IMR-90 (cell line): ENCODE data around the gene PLA2G4E. TPM values are rescaled to one million over a fixed set of nuclear protein-coding genes. Genes with fewer than 3 reads are reported as not detected.

Experiments used
- ATAC-seq: fragments of 200-7000 bp; cut with Tn5 transposase; 2 replicates; pipeline ENCODE4 v1.9.1; 2020; ENCODE audit warnings: low read depth, mild to moderate bottlenecking, moderate library complexity
- BruUV-seq: library from RNA; stranded (reverse); fragments of 400-500 nt; replicated peaks from 2 replicates; lab custom pipeline; 2021; lab: Mats Ljungman, UMichigan
- CTCF ChIA-PET: fragments of 300-600 bp; formaldehyde crosslinking; extraction: SDS; loops from one replicate; lab custom pipeline; 2021; ENCODE audit warnings: antibody characterized with exemption; lab: Yijun Ruan, JAX
- POLR2A ChIA-PET: fragments of 300-600 bp; sonication (Branson Sonifier 250); formaldehyde crosslinking; loops from one replicate; lab custom pipeline; 2022; ENCODE audit warnings: antibody characterized with exemption; ENCODE audit not compliant: unreplicated experiment; lab: Charles Lee
- DNase-seq: peaks from one replicate; pipeline ENCODE4 v3.0.0; 2013
- H2AFZ ChIP-seq: replicated peaks from 2 replicates; pipeline ENCODE3; 2013; ENCODE audit warnings: low read length, mild to moderate bottlenecking; ENCODE audit not compliant: poor library complexity
- H2AK5ac ChIP-seq: 2 replicates; pipeline ENCODE4 v1.6.1; 2013; ENCODE audit warnings: low read depth, low read length, inconsistent platforms
- H2AK9ac ChIP-seq: replicated peaks from 2 replicates; pipeline ENCODE3; 2013; ENCODE audit warnings: mild to moderate bottlenecking, low read depth, low read length, moderate library complexity; ENCODE audit not compliant: poor library complexity
- H2BK120ac ChIP-seq: 2 replicates; pipeline ENCODE4 v1.6.1; 2013; ENCODE audit warnings: low read depth, low read length, inconsistent platforms
- H2BK15ac ChIP-seq: 3 replicates; pipeline ENCODE4 v1.6.1; 2013; ENCODE audit warnings: low read depth, low read length, inconsistent platforms
- H2BK20ac ChIP-seq: 2 replicates; pipeline ENCODE4 v1.6.1; 2013; ENCODE audit warnings: low read depth, mild to moderate bottlenecking, inconsistent platforms, low read length, moderate library complexity
- H2BK5ac ChIP-seq: 2 replicates; pipeline ENCODE4 v1.6.1; 2013; ENCODE audit warnings: mild to moderate bottlenecking, low read depth, low read length, inconsistent platforms; ENCODE audit not compliant: poor library complexity, severe bottlenecking
- H3K14ac ChIP-seq: replicated peaks from 2 replicates; pipeline ENCODE4 v1.6.1; 2013; ENCODE audit warnings: low read depth, low read length, inconsistent platforms
- H3K18ac ChIP-seq: 2 replicates; pipeline ENCODE4 v1.6.1; 2013; ENCODE audit warnings: low read depth, low read length, control low read depth
- H3K23ac ChIP-seq: 2 replicates; pipeline ENCODE4 v1.6.1; 2013; ENCODE audit warnings: low read depth, low read length, inconsistent platforms
- H3K27ac ChIP-seq: 2 replicates; pipeline ENCODE4 v1.5.1; 2013; ENCODE audit warnings: mild to moderate bottlenecking, control low read depth, low read length; ENCODE audit not compliant: insufficient read depth
- H3K27me3 ChIP-seq: 2 replicates; pipeline ENCODE4 v1.6.1; 2013; ENCODE audit warnings: low read length; ENCODE audit not compliant: control insufficient read depth, insufficient read depth
- H3K36me3 ChIP-seq: 2 replicates; pipeline ENCODE4 v1.6.1; 2013; ENCODE audit warnings: low read length, mixed read lengths; ENCODE audit not compliant: control insufficient read depth, insufficient read depth
- H3K4ac ChIP-seq: 2 replicates; pipeline ENCODE4 v1.6.1; 2013; ENCODE audit warnings: low read depth, low read length, inconsistent platforms
- H3K4me1 ChIP-seq: 2 replicates; pipeline ENCODE4 v1.6.1; 2013; ENCODE audit warnings: low read length, mixed read lengths; ENCODE audit not compliant: control insufficient read depth, insufficient read depth
- H3K4me2 ChIP-seq: 2 replicates; pipeline ENCODE4 v1.6.1; 2013; ENCODE audit warnings: low read depth, mild to moderate bottlenecking, control low read depth, low read length, moderate library complexity
- H3K4me3 ChIP-seq: 2 replicates; pipeline ENCODE4 v1.5.1; 2013; ENCODE audit warnings: low read depth, mild to moderate bottlenecking, control low read depth, low read length, moderate library complexity; ENCODE audit not compliant: insufficient read depth
- H3K56ac ChIP-seq: 2 replicates; pipeline ENCODE4 v1.6.1; 2013; ENCODE audit warnings: low read length, inconsistent platforms; ENCODE audit not compliant: insufficient read depth; ENCODE audit errors: extremely low read depth
- H3K79me1 ChIP-seq, 2 experiments: 2 replicates each; pipeline ENCODE4 v1.6.1; 2013; ENCODE audit warnings: low read length in 2 of 2, inconsistent platforms in 1 of 2, low read depth in 1 of 2
- H3K9ac ChIP-seq: 2 replicates; pipeline ENCODE4 v1.6.1; 2013; ENCODE audit warnings: low read depth, low read length, control low read depth
- H3K9me1 ChIP-seq: 2 replicates; pipeline ENCODE4 v1.6.1; 2013; ENCODE audit warnings: low read length, inconsistent platforms; ENCODE audit not compliant: insufficient read depth
- H3K9me3 ChIP-seq: 2 replicates; pipeline ENCODE4 v1.6.1; 2013; ENCODE audit warnings: low read length; ENCODE audit not compliant: control insufficient read depth, insufficient read depth
- H4K20me1 ChIP-seq: 2 replicates; pipeline ENCODE4 v1.6.1; 2013; ENCODE audit warnings: low read length, inconsistent platforms; ENCODE audit not compliant: insufficient read depth
- H4K5ac ChIP-seq: 2 replicates; pipeline ENCODE4 v1.6.1; 2013; ENCODE audit warnings: mild to moderate bottlenecking, low read depth, low read length, control low read depth
- H4K8ac ChIP-seq, 2 experiments: 2 replicates each; pipeline ENCODE4 v1.6.1; 2013; ENCODE audit warnings: low read depth in 2 of 2, low read length in 2 of 2, control low read depth in 1 of 2, inconsistent platforms in 1 of 2
- H4K91ac ChIP-seq: 2 replicates; pipeline ENCODE4 v1.6.1; 2013; ENCODE audit warnings: low read depth, low read length, inconsistent platforms; ENCODE audit not compliant: insufficient read depth
- BHLHE40 ChIP-seq: fragments of 150-350 bp; IDR thresholded peaks from 2 replicates; pipeline ENCODE4 v1.6.1; 2016; ENCODE audit warnings: mild to moderate bottlenecking, low read depth, low read length
- CHD1 ChIP-seq: IDR thresholded peaks from 2 replicates; pipeline ENCODE4 v1.6.1; 2012; ENCODE audit warnings: low read depth, low read length, improper control_type of control experiment
- ELK1 ChIP-seq: fragments of 150-350 bp; IDR thresholded peaks from 2 replicates; pipeline ENCODE4 v1.6.1; 2016; ENCODE audit warnings: low read depth, mild to moderate bottlenecking, low read length, moderate library complexity, borderline replicate concordance
- FOS ChIP-seq: fragments of 150-350 bp; IDR thresholded peaks from 2 replicates; pipeline ENCODE4 v1.6.1; 2016; ENCODE audit warnings: low read depth, low read length
- MAFK ChIP-seq: IDR thresholded peaks from 2 replicates; pipeline ENCODE4 v1.6.1; 2012; ENCODE audit warnings: low read depth, low read length, improper control_type of control experiment
- MAZ ChIP-seq: IDR thresholded peaks from 2 replicates; pipeline ENCODE4 v1.6.1; 2012; ENCODE audit warnings: low read depth, mild to moderate bottlenecking, low read length, improper control_type of control experiment, moderate library complexity, borderline replicate concordance
- MXI1 ChIP-seq: IDR thresholded peaks from 2 replicates; pipeline ENCODE4 v1.6.1; 2012; ENCODE audit warnings: low read depth, mild to moderate bottlenecking, low read length, moderate library complexity, borderline replicate concordance
- NFE2L2 ChIP-seq: fragments of 150-350 bp; IDR thresholded peaks from 2 replicates; pipeline ENCODE4 v1.6.1; 2016; ENCODE audit warnings: low read depth, mild to moderate bottlenecking, low read length
- POLR2A ChIP-seq: IDR thresholded peaks from 2 replicates; pipeline ENCODE4 v1.6.1; 2012; ENCODE audit warnings: mild to moderate bottlenecking, low read depth, low read length
- RAD21 ChIP-seq: IDR thresholded peaks from 2 replicates; pipeline ENCODE4 v1.6.1; 2012; ENCODE audit warnings: low read length, improper control_type of control experiment
- RCOR1 ChIP-seq: IDR thresholded peaks from 2 replicates; pipeline ENCODE4 v1.6.1; 2012; ENCODE audit warnings: mild to moderate bottlenecking, low read length, improper control_type of control experiment; ENCODE audit not compliant: insufficient replicate concordance
- RFX5 ChIP-seq: IDR thresholded peaks from 2 replicates; pipeline ENCODE4 v1.8.0; 2012; ENCODE audit warnings: low read depth, mild to moderate bottlenecking, low read length, moderate library complexity
- SMC3 ChIP-seq: fragments of 150-350 bp; IDR thresholded peaks from 2 replicates; pipeline ENCODE4 v1.6.1; 2016; ENCODE audit warnings: low read depth, mild to moderate bottlenecking, antibody characterized with exemption, low read length, moderate library complexity
- USF2 ChIP-seq: fragments of 150-350 bp; IDR thresholded peaks from 2 replicates; pipeline ENCODE4 v1.6.1; 2017; ENCODE audit warnings: mild to moderate bottlenecking, antibody characterized with exemption, low read length, low read depth
- WGBS, 2 experiments: methylation state at CpG; one replicate each; pipeline versions ENCODE4 v1.1.5 to v1.1.7; 2013; ENCODE audit warnings: missing lambda C conversion rate in 2 of 2; ENCODE audit not compliant: insufficient read length in 1 of 2; ENCODE audit errors: extremely low coverage in 2 of 2; 5-methylcytosine and 5-hydroxymethylcytosine counted together
- dilution Hi-C: fragments of 300-500 bp; cut with HindIII; formaldehyde crosslinking; loops from one replicate; pipeline ENCODE4 v1.14.3; 2018; ENCODE audit warnings: low sequenced_read_pairs; ENCODE audit not compliant: unreplicated experiment
- in situ Hi-C: fragments of 300-500 bp; cut with MboI; formaldehyde crosslinking; loops from 3 replicates; pipeline ENCODE4 v1.14.3; 2019; ENCODE audit warnings: low sequenced_read_pairs, inconsistent platforms, mixed read lengths
- intact Hi-C: fragments of 100-400 bp; cut with micrococcal nuclease; formaldehyde crosslinking; loops from 2 replicates; pipeline ENCODE4 v1.10.0; 2022
- polyA plus RNA-seq, 3 experiments: library from polyadenylated mRNA; depleted of rRNA; stranded (reverse); fragments of >200 nt; gene quantifications; 2 replicates each; pipeline ENCODE4 v1.2.3, GENCODE V29; 2012; ENCODE audit warnings: low replicate concordance in 1 of 3
- total RNA-seq: library from RNA; depleted of rRNA; stranded (reverse); fragments of >200 nt; gene quantifications from 2 replicates; pipeline ENCODE4 v1.2.3, GENCODE V29; 2012

The PLA2G4E gene
- total and polyA plus RNA-seq, 2 of the 4 experiments (the other 2 are of a cell fraction): not detected

- Histone ChIP-seq H3K14ac (no peak overlapping the region), H3K9me3 (no peaks in the 10 kb centered on the region), H3K56ac (no peak overlapping the region), H3K4me3 (no peak overlapping the region), H4K91ac (no peak overlapping the region), H3K27ac (no peak overlapping the region), H3K27me3 (peaks cover 77% of the 10 kb centered on the region), H3K4ac (no peak overlapping the region), H3K4me2 (no peak overlapping the region), H2BK120ac (no peak overlapping the region), H3K18ac (no peak overlapping the region), H4K5ac (no peak overlapping the region), H2BK20ac (no peak overlapping the region), H3K9ac (no peak overlapping the region), H4K20me1 (no peaks in the 10 kb centered on the region), H3K23ac (no peak overlapping the region), H4K8ac (no peak overlapping the region), H3K4me1 (no peaks in the 10 kb centered on the region), H2AK9ac (no peak overlapping the region), H2AK5ac (no peak overlapping the region), H2BK15ac (no peak overlapping the region), H2BK5ac (no peak overlapping the region), H3K79me1 (no peaks in the 10 kb centered on the region), H3K9me1 (no peaks in the 10 kb centered on the region), H2AFZ (no peak overlapping the region), H3K36me3 (no peaks in the 10 kb centered on the region)
- dilution Hi-C loops: no loop called here
- ATAC-seq (no peak), DNase-seq (no peak)
- BruUV-seq: no TSS peak
- intact Hi-C loops: no loop called here
- TF ChIP-seq ELK1 (no peak), MXI1 (no peak), MAFK (no peak), FOS (no peak), RCOR1 (no peak), SMC3 (no peak), POLR2A (no peak), BHLHE40 (no peak), CHD1 (no peak), NFE2L2 (no peak), USF2 (no peak), MAZ (no peak), RAD21 (no peak), RFX5 (no peak)
- POLR2A ChIA-PET: no interaction called here
- in situ Hi-C loops: no loop called here
- WGBS, 2 experiments: no CpG with 5 or more reads among the region's 6 CpGs
- CTCF ChIA-PET: no interaction called here
Observed at GRCh38 chr15:42002333-42002732, 18.5 kb downstream of the PLA2G4E start.
